Left ventricle myocardium superior (tissue), 1 donor: ENCODE measurements around the gene SDHAF3. TPM values are rescaled to one million over a fixed set of nuclear protein-coding genes. Genes with fewer than 3 reads are reported as not detected.
"Not testable (repeated sequence)": the region's sequence is repeated elsewhere in the genome, so short reads cannot be mapped to it uniquely, and the experiment has no call there.

ENCODE experiments used
- ATAC-seq: fragments of 200-7000 bp; cut with Tn5 transposase; one replicate; pipeline ENCODE4 v1.9.1; 2020; ENCODE audit warnings: mild to moderate bottlenecking, moderate library complexity
- DNase-seq: peaks from one replicate; pipeline ENCODE4 v3.0.0-alpha.2; 2020
- intact Hi-C: fragments of 100-400 bp; cut with micrococcal nuclease; formaldehyde crosslinking; loops from one replicate; pipeline ENCODE4 v1.11.0; 2022
- total RNA-seq: library from RNA; stranded (reverse); fragmentation: NEBNext Ultra II Directional; extraction: Animal tissue kit (Norgen Biotek cat#: 25700); gene quantifications from one replicate; pipeline ENCODE4 v1.2.1, GENCODE V29; 2021
- donor health status: DM: no; HTN: yes; CAD: no; lungs with severe emphysema.

Gene SDHAF3
- total RNA-seq, 1 donor from 2014 or later = 20.3 TPM

- no peak for ATAC-seq
Measured at GRCh38 chr7:97119747-97120146, 2.2 kb downstream of the SDHAF3 start.

GRCh38 chr7:97120713-97121457, 3.4 kb downstream of the SDHAF3 start:
- no peak for ATAC-seq
- DNase-seq = no peak
- intact Hi-C loops = no loop called here

More at GRCh38 chr7:97119747-97120146, 2.2 kb downstream of the SDHAF3 start:
- no peak for DNase-seq
- intact Hi-C loops = no loop called here

- intact Hi-C loops, ATAC-seq, DNase-seq: not testable (repeated sequence)
Measured at GRCh38 chr7:97123115-97123514, 5.6 kb downstream of the SDHAF3 start.

- no peak for DNase-seq
- intact Hi-C loops = no loop called here
Measured at GRCh38 chr7:97126483-97127171, 9.1 kb downstream of the SDHAF3 start.

GRCh38 chr7:97128736-97129135, 11.2 kb downstream of the SDHAF3 start:
- DNase-seq (no peak), ATAC-seq (no peak)
- intact Hi-C loops = no loop called here

More at GRCh38 chr7:97126483-97127171, 9.1 kb downstream of the SDHAF3 start:
- ATAC-seq = no peak

- DNase-seq (no peak), ATAC-seq (no peak)
- intact Hi-C loops = no loop called here
Measured at GRCh38 chr7:97130417-97131139, 13.1 kb downstream of the SDHAF3 start.

- DNase-seq (no peak), ATAC-seq (no peak)
- intact Hi-C loops = no loop called here
Measured at GRCh38 chr7:97133159-97133558, 15.7 kb downstream of the SDHAF3 start.

GRCh38 chr7:97138830-97139229, 21.3 kb downstream of the SDHAF3 start:
- intact Hi-C loops = no loop called here
- DNase-seq (no peak), ATAC-seq (no peak)

- intact Hi-C loops = no loop called here
- DNase-seq (no peak), ATAC-seq (no peak)
Measured at GRCh38 chr7:97145068-97145467, 27.6 kb downstream of the SDHAF3 start.

- intact Hi-C loops = no loop called here
- ATAC-seq (no peak), DNase-seq (no peak)
Measured at GRCh38 chr7:97149843-97150242, 32.3 kb downstream of the SDHAF3 start.

- intact Hi-C loops = no loop called here
- no peak for DNase-seq
- ATAC-seq = no peak
Measured at GRCh38 chr7:97155897-97156418, 38.5 kb downstream of the SDHAF3 start.

- ATAC-seq, DNase-seq, intact Hi-C loops: not testable (repeated sequence)
Measured at GRCh38 chr7:97159984-97160383, 42.5 kb downstream of the SDHAF3 start.

GRCh38 chr7:97161609-97162008, 44.1 kb downstream of the SDHAF3 start:
- intact Hi-C loops, ATAC-seq, DNase-seq: not testable (repeated sequence)

GRCh38 chr7:97166308-97166707, 48.8 kb downstream of the SDHAF3 start:
- intact Hi-C loops = no loop called here
- no peak for DNase-seq
- ATAC-seq = no peak

- intact Hi-C loops = no loop called here
- DNase-seq = no peak
Measured at GRCh38 chr7:97167176-97167575, 49.7 kb downstream of the SDHAF3 start.

GRCh38 chr7:97167749-97168148, 50.3 kb downstream of the SDHAF3 start:
- DNase-seq (no peak), ATAC-seq (no peak)
- intact Hi-C loops = no loop called here

More at GRCh38 chr7:97167176-97167575, 49.7 kb downstream of the SDHAF3 start:
- no peak for ATAC-seq

GRCh38 chr7:97174303-97174702, 56.8 kb downstream of the SDHAF3 start:
- intact Hi-C loops = no loop called here
- ATAC-seq (no peak), DNase-seq (no peak)

GRCh38 chr7:97179454-97180104, 62.1 kb downstream of the SDHAF3 start:
- ATAC-seq = peak; percentile 41
- intact Hi-C loops = loop anchor here (1.0 kb wide), 1 partner anchor 75 kb away; no protein-coding TSS in a partner anchor
- DNase-seq = no peak

GRCh38 chr7:97187067-97187466, 69.6 kb downstream of the SDHAF3 start:
- intact Hi-C loops = no loop called here
- DNase-seq (no peak), ATAC-seq (no peak)
